Measurements from ENCODE around the gene MDM1.
A peak's percentile ranks its signal among the peaks of the same experiment; 100 is the strongest.

Gene MDM1

DNA sequence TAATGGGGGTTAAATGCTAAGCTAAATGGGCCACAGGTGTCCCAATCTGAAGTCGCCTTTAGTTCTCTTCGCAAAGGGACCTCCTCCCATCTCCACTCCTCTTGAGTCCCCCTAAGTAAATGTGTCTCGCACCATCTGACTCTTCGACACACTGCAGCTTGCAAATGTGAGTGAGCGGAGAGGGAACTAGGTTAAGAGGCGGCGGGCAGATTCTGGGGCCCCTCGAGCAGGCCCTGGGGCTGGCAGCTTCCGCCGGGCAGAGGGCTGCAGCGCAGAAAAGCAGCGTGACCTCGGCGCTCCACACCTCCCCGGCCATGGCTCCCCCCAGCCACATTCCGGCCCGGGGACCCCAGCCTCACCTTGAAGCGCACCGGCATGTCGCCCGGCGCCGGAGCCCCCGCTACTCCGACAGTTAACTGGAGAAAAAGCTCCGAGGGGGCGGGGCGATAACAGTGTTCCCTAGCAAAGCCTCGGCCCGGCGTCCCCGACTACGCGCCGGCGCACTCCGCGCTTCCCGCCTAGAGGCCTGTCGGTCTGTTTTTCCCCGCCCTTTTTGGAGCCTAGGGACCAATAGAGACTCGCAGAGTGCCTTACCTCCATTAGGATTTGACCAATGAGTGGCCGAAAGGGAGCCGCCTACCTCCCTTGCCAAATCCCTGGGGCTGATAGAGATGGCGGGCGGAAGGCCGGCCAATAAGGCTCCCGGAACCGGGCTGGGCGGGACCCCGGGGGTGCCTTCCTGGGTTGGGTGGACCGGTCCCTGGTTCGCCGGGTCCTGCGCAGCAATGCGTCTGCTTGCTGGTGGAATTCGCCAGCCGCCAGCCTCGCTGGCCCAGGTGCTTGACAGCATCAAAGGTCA lies at the start of gene MDM1:
TSS of gene MDM1 (minus strand) at position 494 of the 859 bp plus-strand sequence. CDS start at position 377, 117 bp downstream.
- DNase-seq, result peak; percentile 91

DNA sequence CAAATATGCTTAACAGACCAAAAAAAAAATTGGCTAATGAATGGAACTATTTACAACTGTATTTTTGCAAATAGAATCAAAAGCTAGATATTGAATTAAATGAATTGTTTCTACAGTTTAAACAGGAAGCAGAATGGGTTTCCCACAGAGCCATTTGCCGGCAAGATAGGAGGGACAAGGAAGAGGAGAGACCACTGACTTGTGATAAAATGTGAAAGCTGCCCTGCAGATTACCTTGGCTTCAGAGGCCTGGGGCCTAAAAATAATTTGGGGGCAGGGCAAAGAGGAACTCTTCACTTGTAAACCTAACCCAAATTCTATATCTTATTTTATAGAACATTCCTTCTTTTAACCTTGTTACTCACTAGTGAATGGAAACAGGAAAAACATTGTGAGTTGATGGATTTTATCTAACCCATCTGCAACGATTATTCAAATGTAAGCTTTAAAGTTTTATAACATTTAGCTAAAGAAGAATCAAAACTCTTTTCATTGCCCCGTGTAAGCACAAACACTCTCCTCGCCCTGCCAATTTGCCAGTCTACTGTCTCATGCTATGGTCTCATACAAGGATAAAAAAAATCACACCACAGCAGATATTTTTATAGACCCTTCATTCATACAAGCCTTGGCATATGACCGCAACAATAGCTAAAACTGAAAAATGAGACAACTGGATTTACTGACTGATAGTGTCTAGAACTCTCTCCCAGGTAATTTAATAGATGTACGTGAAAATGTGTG lies 49.5 kb upstream of the MDM1 start:
- no peak for DNase-seq

DNA sequence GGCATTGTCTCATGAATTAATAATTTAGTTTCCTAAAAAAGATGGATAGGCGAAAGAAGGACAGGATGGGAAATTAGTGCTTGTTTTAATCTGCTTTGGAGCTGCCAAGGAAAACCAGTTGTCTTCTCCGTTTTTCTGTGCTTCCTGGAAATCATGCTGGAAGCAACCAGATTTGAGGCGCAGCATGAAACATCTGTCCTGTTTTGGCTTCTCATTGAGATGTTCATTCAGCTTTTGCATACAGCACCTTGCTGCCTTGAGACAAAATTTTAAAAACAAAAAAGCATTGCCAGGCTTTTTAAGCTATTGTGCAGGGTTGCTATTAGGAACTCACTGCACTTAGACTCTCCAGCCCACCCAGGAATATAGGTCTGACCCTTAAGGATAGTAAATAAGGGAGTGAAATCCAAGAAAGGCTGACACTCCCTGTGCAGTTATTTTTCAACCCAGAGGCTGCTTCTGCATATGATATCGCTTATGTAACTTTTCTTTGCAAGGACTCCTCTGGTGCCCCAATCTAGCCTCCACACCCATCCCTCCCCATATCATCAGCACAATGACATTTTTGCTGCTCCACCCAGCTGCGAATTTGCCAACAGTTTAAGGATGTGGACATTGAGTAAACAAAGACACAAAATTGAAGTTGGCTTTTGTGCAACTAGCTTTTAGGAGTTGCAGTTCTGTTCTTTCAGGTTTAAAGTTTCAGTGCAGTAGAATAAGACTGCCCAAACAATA lies 46.9 kb upstream of the MDM1 start:
- no peak for DNase-seq

GRCh38 chr12:68377881-68378280 lies 45.7 kb upstream of the MDM1 start:
- no peak for DNase-seq

GRCh38 chr12:68376901-68377300 lies 44.7 kb upstream of the MDM1 start:
- no peak for DNase-seq

- no peak for DNase-seq
These were observed 43.9 kb upstream of the MDM1 start for GRCh38 chr12:68375756-68376695.

DNA sequence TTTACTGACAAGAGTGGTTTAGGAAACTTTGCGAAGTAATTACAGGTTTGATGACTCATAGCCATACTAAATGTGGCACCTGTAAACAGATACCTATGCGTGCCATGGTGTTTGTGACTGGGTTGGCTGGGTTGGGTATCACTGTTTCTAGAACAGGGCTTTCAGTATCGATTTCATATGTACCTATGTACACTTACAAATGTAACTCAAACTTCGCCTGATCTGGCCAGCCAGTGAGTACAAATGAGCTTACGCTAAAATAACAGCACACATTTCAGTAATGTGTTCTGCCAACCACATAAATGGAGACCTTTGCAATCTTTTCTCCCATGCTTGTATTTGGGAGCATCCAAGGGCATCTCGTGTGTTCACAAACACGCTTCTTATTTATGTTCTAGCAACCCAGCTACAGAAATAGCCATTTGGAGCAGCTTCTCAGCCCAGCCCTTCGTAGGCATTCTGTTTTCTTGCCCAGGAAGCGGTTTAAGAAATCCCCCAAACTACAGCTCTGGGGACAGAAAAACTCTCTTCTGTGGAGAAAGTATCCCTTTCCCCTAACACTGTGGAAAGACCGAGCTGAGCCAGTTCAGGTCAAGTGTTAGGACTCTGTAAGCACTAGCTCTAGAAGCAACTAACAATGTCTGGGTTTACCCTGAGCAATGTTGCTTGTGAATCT lies 42.3 kb upstream of the MDM1 start:
- DNase-seq, result peak; percentile 53

- DNase-seq, result no peak
These were observed 38.5 kb upstream of the MDM1 start for GRCh38 chr12:68370667-68371066.

GRCh38 chr12:68370006-68370590 lies 37.9 kb upstream of the MDM1 start:
- DNase-seq, result no peak

- no peak for DNase-seq
These were observed 36.2 kb upstream of the MDM1 start for GRCh38 chr12:68368327-68368726.

DNA sequence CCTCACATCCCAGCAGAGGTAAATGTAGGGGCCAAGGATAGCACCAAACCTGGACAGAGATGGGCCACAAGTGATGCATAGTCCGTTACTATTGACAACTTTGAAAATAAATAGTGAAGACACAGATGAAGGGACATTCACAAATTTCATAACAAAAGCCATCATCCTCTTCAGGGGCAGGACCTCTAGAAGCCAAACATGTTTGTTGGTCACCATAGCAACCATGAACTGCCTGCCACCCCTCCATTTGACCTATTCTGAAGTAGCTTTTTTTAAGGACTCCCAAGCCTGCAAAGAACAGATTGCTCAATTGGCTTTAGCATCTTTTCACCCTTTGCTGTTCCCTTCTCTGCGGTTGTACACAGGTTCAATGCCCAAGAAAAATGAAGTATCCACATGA lies 35.7 kb upstream of the MDM1 start:
- DNase-seq, result no peak

DNA sequence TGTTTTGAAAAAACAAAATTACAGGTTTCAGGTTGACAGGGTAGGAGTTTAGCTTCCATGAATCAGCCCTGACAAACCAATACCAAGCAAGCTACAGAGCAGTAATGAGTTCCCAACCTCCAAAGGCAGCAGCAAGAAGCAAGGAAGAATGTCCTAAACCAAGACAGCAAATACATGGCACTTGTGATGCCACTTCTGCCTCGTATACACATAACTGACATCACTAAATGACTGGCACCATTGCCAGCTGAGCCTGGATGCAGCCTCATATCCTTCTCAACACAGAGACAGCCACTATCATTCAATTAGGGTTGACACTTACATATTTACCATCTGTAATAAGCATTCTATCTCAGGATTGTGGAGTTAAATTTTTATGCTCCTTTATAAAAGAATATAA lies 35.0 kb upstream of the MDM1 start:
- no peak for DNase-seq

GRCh38 chr12:68364893-68365725 lies 32.9 kb upstream of the MDM1 start:
- peak; percentile 71 for DNase-seq

DNA sequence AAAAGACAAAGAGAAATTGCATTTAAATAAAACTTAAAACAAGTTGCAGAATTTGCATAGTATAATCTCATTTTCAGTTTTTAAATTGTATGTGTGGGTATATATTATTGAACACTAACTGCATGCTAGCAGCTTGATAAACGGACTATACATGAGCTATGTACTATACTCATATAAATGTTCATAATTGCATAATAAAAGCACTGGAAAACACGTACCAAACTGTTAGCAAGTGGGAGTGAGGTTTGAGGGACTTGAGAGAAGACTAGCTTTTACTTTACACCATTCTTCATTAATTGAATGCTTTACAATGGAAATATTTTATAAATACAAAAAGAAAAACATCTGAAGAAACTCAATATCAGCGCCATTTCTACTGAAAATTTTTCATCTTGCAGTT lies 32.2 kb upstream of the MDM1 start:
- DNase-seq, result no peak

DNA sequence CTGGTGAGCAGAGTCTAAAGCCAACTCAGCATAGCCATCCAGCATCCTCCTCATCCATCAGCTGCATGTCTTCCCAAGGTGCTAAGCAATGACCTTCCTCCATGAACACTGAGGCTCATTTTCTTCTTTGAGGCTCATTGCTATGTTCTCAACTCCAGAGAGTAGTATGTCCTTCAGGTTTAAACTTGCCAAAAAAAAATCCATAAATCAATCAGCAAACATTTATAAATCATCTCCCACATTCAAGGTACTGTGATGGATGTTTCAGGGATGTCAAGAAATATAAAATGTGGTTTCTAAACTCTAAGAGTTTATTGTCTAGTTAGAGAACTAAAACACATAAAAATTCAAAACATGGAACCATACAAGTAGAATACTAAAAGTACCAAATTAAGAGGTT lies 29.8 kb upstream of the MDM1 start:
- no peak for DNase-seq

GRCh38 chr12:68359674-68360073 lies 27.5 kb upstream of the MDM1 start:
- no peak for DNase-seq

DNA sequence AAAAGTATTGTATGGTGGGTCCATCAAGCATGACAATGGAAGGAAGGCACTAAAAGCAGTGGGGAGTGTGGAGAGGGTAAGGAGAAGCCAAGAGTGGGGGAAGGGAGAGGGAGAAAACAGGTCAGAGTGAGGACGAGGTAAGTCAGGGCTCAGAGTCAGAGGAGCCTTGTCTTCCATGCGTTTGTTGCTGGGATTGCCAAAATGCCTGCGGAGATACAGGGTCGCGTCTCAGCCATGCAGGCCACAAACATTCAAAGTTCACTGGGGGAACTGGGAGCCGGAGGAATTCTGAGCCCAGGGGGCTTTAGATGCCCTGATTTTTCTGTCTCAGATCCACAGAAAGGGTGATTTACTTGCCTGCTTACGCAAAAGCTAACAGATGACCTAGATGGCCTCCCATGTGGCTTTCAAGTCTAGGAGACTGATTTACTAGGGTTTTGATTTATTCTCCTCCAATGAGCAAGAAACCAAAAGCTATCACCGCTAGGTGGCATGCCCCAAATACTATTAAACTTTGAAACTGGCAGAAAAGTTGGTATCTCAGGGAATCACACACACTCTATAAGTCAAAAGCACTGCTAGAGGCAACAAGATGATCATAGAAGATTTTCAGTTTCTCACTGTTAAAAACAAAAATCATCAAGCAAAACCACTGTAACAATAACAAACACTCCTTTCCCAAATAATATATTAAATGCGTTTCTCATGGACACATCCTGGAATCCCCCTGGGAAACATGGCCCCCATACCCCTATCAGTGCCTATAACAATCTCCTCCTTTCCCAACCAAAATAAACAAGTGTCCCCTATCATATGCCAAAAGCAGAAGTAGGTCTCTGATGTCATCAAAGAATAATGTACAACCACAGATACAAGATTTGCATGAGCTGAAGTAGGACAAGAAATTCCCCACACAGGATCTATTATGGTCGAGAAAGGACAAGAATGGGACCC lies 26.6 kb upstream of the MDM1 start:
- DNase-seq, result no peak

DNA sequence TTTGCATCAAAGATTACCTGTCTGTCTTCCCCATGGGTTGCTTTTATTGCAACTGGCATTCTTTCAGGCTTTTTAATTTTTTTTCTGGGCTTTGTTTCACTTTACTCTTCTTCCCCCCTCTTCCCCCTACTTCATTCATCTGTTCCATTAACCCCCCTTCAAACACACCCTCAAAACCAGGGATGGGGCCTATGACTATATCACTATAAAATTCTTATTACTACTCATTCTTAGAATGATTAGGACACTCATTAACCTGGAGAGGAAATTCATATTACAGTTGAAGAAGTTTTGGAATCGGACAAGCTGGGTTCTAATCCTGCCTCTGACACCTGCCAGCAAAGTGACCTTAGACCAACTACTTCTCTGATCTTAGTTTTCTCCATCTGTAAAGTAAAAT lies 24.8 kb upstream of the MDM1 start:
- no peak for DNase-seq

- no peak for DNase-seq
These were observed 24.0 kb upstream of the MDM1 start for GRCh38 chr12:68356060-68356695.
